HepG2 (cell line): ENCODE data around the gene KLHL17. TPM values are rescaled to one million over a fixed set of nuclear protein-coding genes. Genes with fewer than 3 reads are reported as not detected.

Experiments
- ATAD3A ChIP-seq: sonication (generic); formaldehyde crosslinking; IDR thresholded peaks from 2 replicates; pipeline ENCODE4 v1.4.0; 2020; ENCODE audit warnings: missing genetic modification reagents
- BORCS8-MEF2B ChIP-seq: sonication (generic); formaldehyde crosslinking; IDR thresholded peaks from 2 replicates; pipeline ENCODE4 v1.8.0; 2022; ENCODE audit warnings: mild to moderate bottlenecking, missing genetic modification reagents
- CEBPG ChIP-seq: IDR thresholded peaks from 2 replicates; pipeline ENCODE4 v1.6.1; 2016
- GABPA ChIP-seq, 2 experiments: IDR thresholded peaks; 2 replicates each; pipeline ENCODE4 v1.6.1; 2011 to 2016; ENCODE audit warnings: low read depth in 2 of 2, low read length in 1 of 2, missing biosample characterization in 1 of 2, missing genetic modification characterization in 1 of 2
- HHEX ChIP-seq: IDR thresholded peaks from 2 replicates; pipeline ENCODE4 v1.6.1; 2016; ENCODE audit warnings: control low read depth
- HMG20B ChIP-seq: conservative IDR thresholded peaks from 2 replicates; pipeline ENCODE4 v1.6.1; 2016; ENCODE audit warnings: missing genetic modification reagents, missing compliant biosample characterization
- ISX ChIP-seq: sonication (generic); formaldehyde crosslinking; conservative IDR thresholded peaks from 2 replicates; pipeline ENCODE4 v1.5.0; 2020; ENCODE audit warnings: missing genetic modification reagents
- POLR2AphosphoS2 ChIP-seq: IDR thresholded peaks from 2 replicates; pipeline ENCODE4 v1.6.1; 2011; ENCODE audit warnings: low read depth, low read length, improper control_type of control experiment
- SOX13 ChIP-seq, 3 experiments: fragments of 450-650 bp in 1 of 3; sonication (generic) in 1 of 3; formaldehyde crosslinking in 1 of 3; IDR thresholded peaks in 2 of 3; conservative IDR thresholded peaks in 1 of 3; 2 replicates each; pipeline versions ENCODE4 v1.5.0 to v1.6.1; 2016 to 2020; ENCODE audit warnings: antibody characterized with exemption in 1 of 3, mild to moderate bottlenecking in 1 of 3, missing compliant biosample characterization in 1 of 3, missing genetic modification reagents in 1 of 3, moderate library complexity in 1 of 3
- SP5 ChIP-seq: IDR thresholded peaks from 2 replicates; pipeline ENCODE4 v1.6.1; 2016; ENCODE audit warnings: low read depth, borderline replicate concordance
- ZNF225 ChIP-seq: sonication (generic); formaldehyde crosslinking; IDR thresholded peaks from 2 replicates; pipeline ENCODE4 v1.4.0; 2020; ENCODE audit warnings: mild to moderate bottlenecking, missing genetic modification reagents
- ZNF326 ChIP-seq: sonication (generic); formaldehyde crosslinking; IDR thresholded peaks from 2 replicates; pipeline ENCODE4 v1.4.0; 2020; ENCODE audit warnings: missing genetic modification reagents, borderline replicate concordance
- ZNF441 ChIP-seq: sonication (generic); formaldehyde crosslinking; IDR thresholded peaks from 2 replicates; pipeline ENCODE4 v1.7.0; 2021; ENCODE audit warnings: missing genetic modification reagents, borderline replicate concordance
- ZNF460 ChIP-seq: sonication (generic); formaldehyde crosslinking; IDR thresholded peaks from 2 replicates; pipeline ENCODE4 v1.5.1; 2020; ENCODE audit warnings: missing genetic modification reagents, mild to moderate bottlenecking, borderline replicate concordance
- ZNF564 ChIP-seq: sonication (generic); formaldehyde crosslinking; IDR thresholded peaks from 2 replicates; pipeline ENCODE4 v1.8.1; 2023; ENCODE audit warnings: mild to moderate bottlenecking, missing genetic modification reagents
- ZNF614 ChIP-seq: IDR thresholded peaks from 2 replicates; pipeline ENCODE4 v1.6.1; 2018; ENCODE audit warnings: missing biosample characterization, missing genetic modification reagents, inconsistent platforms, borderline replicate concordance
- ZNF660 ChIP-seq: sonication (generic); formaldehyde crosslinking; IDR thresholded peaks from 2 replicates; pipeline ENCODE4 v1.5.1; 2020; ENCODE audit warnings: mild to moderate bottlenecking, low read depth, missing genetic modification reagents, borderline replicate concordance
- polyA plus RNA-seq, 8 experiments: library from polyadenylated mRNA; depleted of rRNA in 3 of 8; stranded (reverse) in 7 of 8; unstranded in 1 of 8; fragments of >200 nt; fragmentation: Illumina TruSeq in 4 of 8; extraction: Trizol in 4 of 8; gene quantifications; 2 replicates each; pipeline versions ENCODE4 v1.2.1 to v1.2.3, GENCODE V29; 2011 to 2016; ENCODE audit warnings: low read depth in 4 of 8, missing spikeins in 1 of 8, mixed read lengths in 1 of 8; ENCODE audit not compliant: insufficient read depth in 1 of 8
- total RNA-seq, 5 experiments: library from RNA; depleted of rRNA; stranded (reverse); fragments of >200 nt; fragmentation: Illumina TruSeq; extraction: Trizol; gene quantifications; 2 replicates each; pipeline ENCODE4 v1.2.3, GENCODE V29; 2016; ENCODE audit warnings: low read depth in 1 of 5
- TF ChIP-seq, protein P1 (sequence below): sonication (generic); formaldehyde crosslinking; IDR thresholded peaks from 2 replicates; pipeline ENCODE4 v1.8.1; 2022; ENCODE audit warnings: mild to moderate bottlenecking, missing genetic modification reagents
- TF ChIP-seq, protein P2 (sequence below): IDR thresholded peaks from 2 replicates; pipeline ENCODE4 v1.6.1; 2016; ENCODE audit warnings: mild to moderate bottlenecking
- TF ChIP-seq, protein P3 (sequence below): fragments of 450-650 bp; IDR thresholded peaks from 2 replicates; pipeline ENCODE4 v1.6.1; 2017
- TF ChIP-seq, protein P4 (sequence below): sonication (generic); formaldehyde crosslinking; conservative IDR thresholded peaks from 2 replicates; pipeline ENCODE4 v1.5.0; 2020; ENCODE audit warnings: missing genetic modification reagents
- TF ChIP-seq, protein P5 (sequence below): IDR thresholded peaks from 2 replicates; pipeline ENCODE4 v1.6.1; 2016; ENCODE audit warnings: missing biosample characterization, missing genetic modification reagents, low read depth

KLHL17 gene
- total and polyA plus RNA-seq, 2 of the 13 experiments (the other 11 are each of a cell fraction or from before 2014, with no cell fraction given): 9.3 to 24.7 TPM

DNA sequence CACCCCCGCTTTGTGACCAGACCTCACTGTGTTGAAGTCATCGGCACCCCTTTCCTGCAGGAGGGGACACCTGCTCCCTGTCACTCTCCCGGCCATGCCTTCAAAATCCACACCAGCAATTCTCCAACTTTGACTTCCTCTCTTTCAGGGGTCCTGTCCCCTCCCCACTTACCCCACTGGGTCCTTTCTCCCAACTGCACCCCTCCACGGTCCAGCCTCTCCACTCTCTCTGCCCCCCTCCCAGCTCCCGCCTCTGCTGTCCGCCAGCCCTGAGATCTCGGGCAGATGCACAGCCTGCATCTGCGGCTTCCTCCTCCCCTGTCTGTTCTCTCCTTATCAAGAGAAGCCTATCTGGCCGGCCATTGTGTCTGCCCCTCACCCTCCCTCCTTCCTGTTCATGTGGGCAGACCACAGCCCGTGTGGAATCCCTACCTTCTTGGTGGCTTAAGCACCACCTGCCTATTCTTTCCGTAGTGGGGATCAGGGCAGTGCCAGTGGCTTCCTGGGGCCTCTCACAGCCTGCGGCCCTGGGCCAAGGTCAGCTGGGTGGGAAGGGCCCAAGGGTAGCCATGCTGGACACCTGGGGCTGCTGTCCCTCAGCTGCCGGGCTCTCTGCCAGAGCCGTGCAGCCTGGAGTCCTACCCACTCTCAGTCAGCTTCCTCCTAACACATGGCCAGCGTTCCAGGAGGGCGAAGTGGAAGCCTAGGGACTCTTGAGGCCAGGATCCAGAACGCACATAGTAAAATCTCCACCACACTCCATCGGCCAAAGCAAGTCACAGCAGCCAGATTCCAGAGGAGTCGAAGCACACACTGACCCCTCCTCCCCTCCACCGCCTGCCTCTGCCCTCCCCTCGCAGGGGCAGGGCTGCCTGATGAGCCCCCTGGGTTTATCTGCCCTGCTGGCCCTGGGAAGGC, 44.7 kb downstream of the KLHL17 start (continued):
- TF ChIP-seq, protein P1, sequence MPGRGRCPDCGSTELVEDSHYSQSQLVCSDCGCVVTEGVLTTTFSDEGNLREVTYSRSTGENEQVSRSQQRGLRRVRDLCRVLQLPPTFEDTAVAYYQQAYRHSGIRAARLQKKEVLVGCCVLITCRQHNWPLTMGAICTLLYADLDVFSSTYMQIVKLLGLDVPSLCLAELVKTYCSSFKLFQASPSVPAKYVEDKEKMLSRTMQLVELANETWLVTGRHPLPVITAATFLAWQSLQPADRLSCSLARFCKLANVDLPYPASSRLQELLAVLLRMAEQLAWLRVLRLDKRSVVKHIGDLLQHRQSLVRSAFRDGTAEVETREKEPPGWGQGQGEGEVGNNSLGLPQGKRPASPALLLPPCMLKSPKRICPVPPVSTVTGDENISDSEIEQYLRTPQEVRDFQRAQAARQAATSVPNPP (CRISPR knock-in tag): no peak
- TF ChIP-seq ZNF460 (CRISPR knock-in tag): no peak
- no peak for TF ChIP-seq CEBPG (CRISPR knock-in tag)
- TF ChIP-seq ZNF225 (CRISPR knock-in tag): no peak
- TF ChIP-seq, protein P2, sequence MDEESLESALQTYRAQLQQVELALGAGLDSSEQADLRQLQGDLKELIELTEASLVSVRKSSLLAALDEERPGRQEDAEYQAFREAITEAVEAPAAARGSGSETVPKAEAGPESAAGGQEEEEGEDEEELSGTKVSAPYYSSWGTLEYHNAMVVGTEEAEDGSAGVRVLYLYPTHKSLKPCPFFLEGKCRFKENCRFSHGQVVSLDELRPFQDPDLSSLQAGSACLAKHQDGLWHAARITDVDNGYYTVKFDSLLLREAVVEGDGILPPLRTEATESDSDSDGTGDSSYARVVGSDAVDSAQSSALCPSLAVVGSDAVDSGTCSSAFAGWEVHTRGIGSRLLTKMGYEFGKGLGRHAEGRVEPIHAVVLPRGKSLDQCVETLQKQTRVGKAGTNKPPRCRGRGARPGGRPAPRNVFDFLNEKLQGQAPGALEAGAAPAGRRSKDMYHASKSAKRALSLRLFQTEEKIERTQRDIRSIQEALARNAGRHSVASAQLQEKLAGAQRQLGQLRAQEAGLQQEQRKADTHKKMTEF (CRISPR knock-in tag): peak; percentile 40; the same call in 1 of the 2 replicates
- TF ChIP-seq, protein P3, sequence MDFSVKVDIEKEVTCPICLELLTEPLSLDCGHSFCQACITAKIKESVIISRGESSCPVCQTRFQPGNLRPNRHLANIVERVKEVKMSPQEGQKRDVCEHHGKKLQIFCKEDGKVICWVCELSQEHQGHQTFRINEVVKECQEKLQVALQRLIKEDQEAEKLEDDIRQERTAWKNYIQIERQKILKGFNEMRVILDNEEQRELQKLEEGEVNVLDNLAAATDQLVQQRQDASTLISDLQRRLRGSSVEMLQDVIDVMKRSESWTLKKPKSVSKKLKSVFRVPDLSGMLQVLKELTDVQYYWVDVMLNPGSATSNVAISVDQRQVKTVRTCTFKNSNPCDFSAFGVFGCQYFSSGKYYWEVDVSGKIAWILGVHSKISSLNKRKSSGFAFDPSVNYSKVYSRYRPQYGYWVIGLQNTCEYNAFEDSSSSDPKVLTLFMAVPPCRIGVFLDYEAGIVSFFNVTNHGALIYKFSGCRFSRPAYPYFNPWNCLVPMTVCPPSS: no peak
- TF ChIP-seq SOX13 (IDR thresholded peaks at IDR 0.05): no peak
- TF ChIP-seq SOX13 (CRISPR knock-in tag; conservative IDR thresholded peaks at IDR 0.05 in 1 of 2, IDR thresholded peaks at IDR 0.05 in 1 of 2): peak in 1 of 2 experiments; percentile 25; a peak in 1 of 4 replicates
- no peak for TF ChIP-seq POLR2AphosphoS2
- TF ChIP-seq, protein P4, sequence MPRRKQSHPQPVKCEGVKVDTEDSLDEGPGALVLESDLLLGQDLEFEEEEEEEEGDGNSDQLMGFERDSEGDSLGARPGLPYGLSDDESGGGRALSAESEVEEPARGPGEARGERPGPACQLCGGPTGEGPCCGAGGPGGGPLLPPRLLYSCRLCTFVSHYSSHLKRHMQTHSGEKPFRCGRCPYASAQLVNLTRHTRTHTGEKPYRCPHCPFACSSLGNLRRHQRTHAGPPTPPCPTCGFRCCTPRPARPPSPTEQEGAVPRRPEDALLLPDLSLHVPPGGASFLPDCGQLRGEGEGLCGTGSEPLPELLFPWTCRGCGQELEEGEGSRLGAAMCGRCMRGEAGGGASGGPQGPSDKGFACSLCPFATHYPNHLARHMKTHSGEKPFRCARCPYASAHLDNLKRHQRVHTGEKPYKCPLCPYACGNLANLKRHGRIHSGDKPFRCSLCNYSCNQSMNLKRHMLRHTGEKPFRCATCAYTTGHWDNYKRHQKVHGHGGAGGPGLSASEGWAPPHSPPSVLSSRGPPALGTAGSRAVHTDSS (CRISPR knock-in tag): no peak
- 0 out of 2 replicates have a peak, but pooled peaks have one; percentile 29 for TF ChIP-seq HMG20B
- no peak for TF ChIP-seq ISX (CRISPR knock-in tag)
- no peak for TF ChIP-seq ZNF326 (CRISPR knock-in tag)
- TF ChIP-seq ZNF441 (CRISPR knock-in tag): no peak
- 0 out of 2 replicates have a peak, but pooled peaks have one; percentile 41 for TF ChIP-seq BORCS8-MEF2B (CRISPR knock-in tag)
- no peak for TF ChIP-seq GABPA (IDR thresholded peaks at IDR 0.05; ENCODE audit: low read depth, low read length)
- no peak for TF ChIP-seq GABPA (CRISPR knock-in tag; IDR thresholded peaks at IDR 0.05; ENCODE audit: low read depth)
- TF ChIP-seq, protein P5, sequence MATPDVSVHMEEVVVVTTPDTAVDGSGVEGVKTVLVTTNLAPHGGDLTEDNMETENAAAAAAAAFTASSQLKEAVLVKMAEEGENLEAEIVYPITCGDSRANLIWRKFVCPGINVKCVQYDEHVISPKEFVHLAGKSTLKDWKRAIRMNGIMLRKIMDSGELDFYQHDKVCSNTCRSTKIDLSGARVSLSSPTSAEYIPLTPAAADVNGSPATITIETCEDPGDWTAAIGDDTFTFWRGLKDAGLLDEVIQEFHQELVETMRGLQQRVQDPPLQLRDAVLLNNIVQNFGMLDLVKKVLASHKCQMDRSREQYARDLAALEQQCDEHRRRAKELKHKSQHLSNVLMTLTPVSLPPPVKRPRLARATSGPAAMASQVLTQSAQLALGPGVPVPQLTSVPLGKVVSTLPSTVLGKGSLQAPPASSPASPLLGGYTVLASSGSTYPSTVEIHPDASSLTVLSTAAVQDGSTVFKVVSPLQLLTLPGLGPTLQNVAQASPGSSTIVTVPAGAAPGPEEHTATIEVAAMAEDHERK: no peak
- no peak for TF ChIP-seq HHEX (CRISPR knock-in tag)
- TF ChIP-seq ZNF660 (CRISPR knock-in tag): no peak
- TF ChIP-seq SP5: 0 out of 2 replicates have a peak, but pooled peaks have one; percentile 26
- TF ChIP-seq ZNF614 (CRISPR knock-in tag): 0 out of 2 replicates have a peak, but pooled peaks have one; percentile 18
- TF ChIP-seq ZNF564 (CRISPR knock-in tag): no peak; the same call in 1 of the 2 replicates
- no peak for TF ChIP-seq ATAD3A (CRISPR knock-in tag)
